Loucy (cell line): ENCODE data around the gene CPSF4.

Experiments
- H2AFZ ChIP-seq: fragments of 200-600 bp; sonication (generic); 2 replicates; pipeline ENCODE4 v1.6.0; 2016; ENCODE audit warnings: antibody characterized with exemption, mild to moderate bottlenecking, low read length, moderate library complexity
- H3F3A ChIP-seq: fragments of 200-600 bp; 2 replicates; pipeline ENCODE4 v1.6.0; 2016; ENCODE audit warnings: antibody characterized with exemption, low read depth, mild to moderate bottlenecking
- H3K27me3 ChIP-seq: fragments of 200-600 bp; sonication (generic); 2 replicates; pipeline ENCODE4 v1.6.1; 2014; ENCODE audit warnings: low read length, mild to moderate bottlenecking; ENCODE audit not compliant: insufficient read depth, poor library complexity, severe bottlenecking
- H3K36me3 ChIP-seq: fragments of 200-600 bp; sonication (generic); 2 replicates; pipeline ENCODE4 v1.6.1; 2016; ENCODE audit warnings: low read length; ENCODE audit not compliant: insufficient read depth
- H3K4me1 ChIP-seq: fragments of 200-600 bp; sonication (generic); 2 replicates; pipeline ENCODE4 v1.5.1; 2014; ENCODE audit warnings: low read length, mild to moderate bottlenecking; ENCODE audit not compliant: insufficient read depth, poor library complexity, severe bottlenecking
- H3K4me2 ChIP-seq: fragments of 200-600 bp; sonication (generic); 2 replicates; pipeline ENCODE4 v1.6.0; 2014; ENCODE audit warnings: antibody characterized with exemption, low read length, low read depth, mild to moderate bottlenecking; ENCODE audit not compliant: poor library complexity, severe bottlenecking
- H3K4me3 ChIP-seq: fragments of 200-600 bp; sonication (generic); 2 replicates; pipeline ENCODE4 v1.5.1; 2014; ENCODE audit warnings: low read length, mild to moderate bottlenecking, mixed read lengths; ENCODE audit not compliant: poor library complexity, severe bottlenecking
- H3K79me2 ChIP-seq: fragments of 200-600 bp; sonication (generic); 2 replicates; pipeline ENCODE4 v1.6.1; 2014; ENCODE audit warnings: low read length; ENCODE audit not compliant: insufficient read depth
- H3K9ac ChIP-seq: fragments of 200-600 bp; sonication (generic); 2 replicates; pipeline ENCODE4 v1.6.0; 2014; ENCODE audit warnings: mild to moderate bottlenecking, low read depth, low read length, moderate library complexity; ENCODE audit not compliant: poor library complexity, severe bottlenecking
- H3K9me2 ChIP-seq: fragments of 200-600 bp; sonication (generic); replicated peaks from 2 replicates; pipeline ENCODE4 v1.6.1; 2016; ENCODE audit warnings: low read depth, low read length, mixed read lengths
- H3K9me3 ChIP-seq: fragments of 200-600 bp; sonication (generic); 2 replicates; pipeline ENCODE4 v1.6.1; 2014; ENCODE audit warnings: mild to moderate bottlenecking, antibody characterized with exemption, low read length, low read depth; ENCODE audit not compliant: insufficient read depth
- H4K20me1 ChIP-seq: fragments of 200-600 bp; sonication (generic); 2 replicates; pipeline ENCODE4 v1.6.0; 2014; ENCODE audit warnings: antibody characterized with exemption, low read length, mild to moderate bottlenecking; ENCODE audit not compliant: insufficient read depth, poor library complexity, severe bottlenecking
- EZH2phosphoT487 ChIP-seq: fragments of 200-600 bp; IDR thresholded peaks from 2 replicates; pipeline ENCODE4 v1.6.1; 2018; ENCODE audit warnings: antibody characterized with exemption, mild to moderate bottlenecking, moderate library complexity, borderline replicate concordance
- TF ChIP-seq, protein P1 (sequence below): fragments of 200-600 bp; sonication (generic); conservative IDR thresholded peaks from 2 replicates; pipeline ENCODE4 v1.5.1; 2014; ENCODE audit warnings: mild to moderate bottlenecking, antibody characterized with exemption, low read length

Gene CPSF4

DNA sequence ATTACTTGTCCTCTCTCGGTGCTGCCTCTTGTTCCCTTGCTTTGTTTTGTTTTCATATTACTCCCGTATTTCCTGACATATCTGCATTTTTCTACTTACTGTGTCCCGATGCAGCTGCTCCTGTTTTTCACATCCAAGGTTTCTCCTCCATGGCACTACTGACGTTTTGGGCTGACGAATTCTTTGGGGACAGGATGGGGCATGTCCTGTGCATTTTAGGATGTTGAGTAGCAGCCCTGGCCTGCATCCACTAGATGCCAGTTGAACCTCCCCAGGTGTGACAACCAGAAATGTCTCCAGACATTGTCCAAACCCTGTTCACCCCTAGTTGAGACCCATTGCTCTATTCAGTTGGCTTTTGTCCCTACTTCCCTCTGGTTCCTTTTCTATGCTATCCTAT, 46.4 kb downstream of the CPSF4 start:
- Histone ChIP-seq H3F3A (no peaks in the 10 kb centered on the region), H2AFZ (no peak overlapping the region), H3K27me3 (no peaks in the 10 kb centered on the region), H3K9ac (no peak overlapping the region), H3K4me3 (no peak overlapping the region), H3K4me2 (no peak overlapping the region), H3K4me1 (no peaks in the 10 kb centered on the region), H3K9me3 (no peaks in the 10 kb centered on the region), H3K9me2 (no peaks in the 10 kb centered on the region), H3K36me3 (peaks cover 25% of the 10 kb centered on the region), H3K79me2 (0 out of 2 replicates have a peak, but pooled peaks cover 8% of the 10 kb centered on the region), H4K20me1 (no peaks in the 10 kb centered on the region)
- TF ChIP-seq, protein P1, sequence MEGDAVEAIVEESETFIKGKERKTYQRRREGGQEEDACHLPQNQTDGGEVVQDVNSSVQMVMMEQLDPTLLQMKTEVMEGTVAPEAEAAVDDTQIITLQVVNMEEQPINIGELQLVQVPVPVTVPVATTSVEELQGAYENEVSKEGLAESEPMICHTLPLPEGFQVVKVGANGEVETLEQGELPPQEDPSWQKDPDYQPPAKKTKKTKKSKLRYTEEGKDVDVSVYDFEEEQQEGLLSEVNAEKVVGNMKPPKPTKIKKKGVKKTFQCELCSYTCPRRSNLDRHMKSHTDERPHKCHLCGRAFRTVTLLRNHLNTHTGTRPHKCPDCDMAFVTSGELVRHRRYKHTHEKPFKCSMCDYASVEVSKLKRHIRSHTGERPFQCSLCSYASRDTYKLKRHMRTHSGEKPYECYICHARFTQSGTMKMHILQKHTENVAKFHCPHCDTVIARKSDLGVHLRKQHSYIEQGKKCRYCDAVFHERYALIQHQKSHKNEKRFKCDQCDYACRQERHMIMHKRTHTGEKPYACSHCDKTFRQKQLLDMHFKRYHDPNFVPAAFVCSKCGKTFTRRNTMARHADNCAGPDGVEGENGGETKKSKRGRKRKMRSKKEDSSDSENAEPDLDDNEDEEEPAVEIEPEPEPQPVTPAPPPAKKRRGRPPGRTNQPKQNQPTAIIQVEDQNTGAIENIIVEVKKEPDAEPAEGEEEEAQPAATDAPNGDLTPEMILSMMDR, result no peak
- no peak for TF ChIP-seq EZH2phosphoT487

DNA sequence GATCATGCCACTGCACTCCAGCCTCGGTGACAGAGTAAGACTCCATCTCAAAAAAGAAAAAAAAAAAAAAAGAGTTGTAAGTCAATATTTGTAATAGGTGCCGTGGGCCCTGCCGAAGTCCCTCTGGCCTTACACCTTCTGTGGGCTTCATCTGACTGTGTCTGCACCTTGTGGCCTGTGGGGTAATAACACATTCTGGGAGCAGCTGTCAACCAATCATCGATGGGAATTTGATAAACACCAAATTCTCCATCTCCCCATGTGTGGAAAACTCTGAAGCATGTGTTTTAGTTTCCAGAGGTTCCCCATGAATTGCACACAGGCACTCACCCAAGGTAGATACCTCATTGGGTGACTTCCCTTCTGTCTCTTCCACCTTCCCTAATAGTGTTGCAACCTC, 50.5 kb downstream of the CPSF4 start:
- Histone ChIP-seq H3K27me3 (no peaks in the 10 kb centered on the region), H3K9ac (no peak overlapping the region), H3K4me1 (no peaks in the 10 kb centered on the region), H4K20me1 (no peaks in the 10 kb centered on the region), H3K4me2 (no peak overlapping the region), H3F3A (no peaks in the 10 kb centered on the region), H3K9me2 (no peaks in the 10 kb centered on the region), H3K4me3 (no peak overlapping the region), H3K9me3 (peaks cover 5% of the 10 kb centered on the region; the same call in 1 of the 2 replicates), H3K79me2 (peaks cover 3% of the 10 kb centered on the region), H2AFZ (no peak overlapping the region), H3K36me3 (peaks cover 20% of the 10 kb centered on the region)
- TF ChIP-seq, protein P1, result peak; percentile 19; the same call in 1 of the 2 replicates
- no peak for TF ChIP-seq EZH2phosphoT487

DNA sequence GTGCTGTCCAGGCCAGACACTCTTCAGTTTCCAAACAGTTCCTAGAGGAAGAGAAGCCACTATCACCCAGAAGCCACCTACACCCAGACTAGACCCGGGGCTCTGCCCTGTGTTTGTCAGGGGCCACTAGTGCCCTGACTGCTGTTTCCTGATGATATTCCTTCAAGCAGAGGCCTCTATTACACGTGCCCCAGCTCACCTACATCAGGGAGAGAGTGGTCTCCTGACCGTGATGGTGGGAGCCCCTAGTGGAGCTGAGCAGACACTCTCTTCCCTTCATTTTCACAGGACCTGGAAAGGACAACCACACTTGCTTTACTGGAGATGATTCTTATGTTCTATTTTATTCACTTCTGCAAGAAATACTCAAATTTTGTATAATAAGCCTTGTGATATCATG, 52.1 kb downstream of the CPSF4 start:
- Histone ChIP-seq H3K4me1 (no peaks in the 10 kb centered on the region), H3F3A (no peaks in the 10 kb centered on the region), H3K79me2 (peaks cover 15% of the 10 kb centered on the region), H3K9ac (no peak overlapping the region), H4K20me1 (no peaks in the 10 kb centered on the region), H3K27me3 (no peaks in the 10 kb centered on the region), H3K36me3 (peaks cover 17% of the 10 kb centered on the region), H3K4me3 (no peak overlapping the region), H3K9me2 (no peaks in the 10 kb centered on the region), H3K9me3 (peaks cover 5% of the 10 kb centered on the region; the same call in 1 of the 2 replicates), H3K4me2 (no peak overlapping the region), H2AFZ (no peak overlapping the region)
- TF ChIP-seq, protein P1, result 0 out of 2 replicates have a peak, but pooled peaks have one; percentile 9
- no peak for TF ChIP-seq EZH2phosphoT487
